GM21723 (cell line): Measurements from ENCODE around the gene TMEM232.
A peak's percentile ranks its signal among the peaks of the same experiment; 100 is the strongest.

Experiments used
- ATAC-seq: cut with Tn5 transposase; IDR thresholded peaks from one replicate; pipeline ENCODE4 v1.9.1; 2021; ENCODE audit warnings: mild to moderate bottlenecking, moderate library complexity; ENCODE audit not compliant: unreplicated experiment

The TMEM232 gene

DNA sequence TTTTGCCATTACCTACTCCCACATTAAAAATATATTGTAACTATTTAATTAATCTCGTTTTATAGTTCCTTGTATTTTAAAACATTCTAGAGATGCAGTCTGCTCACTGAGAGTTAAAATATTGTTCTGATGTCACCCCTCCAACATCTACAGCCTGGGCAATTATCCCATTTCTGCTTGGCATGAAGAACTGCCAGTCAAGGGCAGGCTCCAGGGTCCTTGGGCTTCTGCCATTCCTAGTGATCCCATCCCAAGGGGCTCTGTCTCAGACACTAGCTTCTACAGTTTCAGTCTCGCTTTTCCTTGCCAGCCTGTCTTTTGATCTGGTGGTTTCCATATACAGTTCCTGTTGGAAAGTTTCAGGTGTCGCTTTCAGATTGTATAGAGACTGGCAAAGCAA lies 287.2 kb downstream of the TMEM232 start:
- no peak for ATAC-seq

DNA sequence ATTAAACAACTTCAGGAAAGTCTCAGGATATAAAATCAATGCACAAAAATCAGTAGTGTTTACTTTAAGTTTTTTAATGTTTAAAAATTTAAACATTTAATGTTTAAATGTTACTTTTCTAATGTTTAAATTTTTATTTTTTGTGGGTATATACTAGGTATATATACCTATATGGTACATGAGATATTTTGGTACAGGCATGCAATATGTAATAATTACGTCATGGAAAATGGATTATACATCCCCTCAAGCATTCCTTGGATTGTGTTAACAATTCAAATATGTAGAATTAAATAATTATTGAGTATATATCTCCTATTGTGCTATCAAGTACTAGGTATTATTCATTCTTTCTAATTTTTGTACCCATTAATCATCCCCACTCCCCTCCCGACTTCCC lies 291.3 kb downstream of the TMEM232 start:
- ATAC-seq, result no peak

DNA sequence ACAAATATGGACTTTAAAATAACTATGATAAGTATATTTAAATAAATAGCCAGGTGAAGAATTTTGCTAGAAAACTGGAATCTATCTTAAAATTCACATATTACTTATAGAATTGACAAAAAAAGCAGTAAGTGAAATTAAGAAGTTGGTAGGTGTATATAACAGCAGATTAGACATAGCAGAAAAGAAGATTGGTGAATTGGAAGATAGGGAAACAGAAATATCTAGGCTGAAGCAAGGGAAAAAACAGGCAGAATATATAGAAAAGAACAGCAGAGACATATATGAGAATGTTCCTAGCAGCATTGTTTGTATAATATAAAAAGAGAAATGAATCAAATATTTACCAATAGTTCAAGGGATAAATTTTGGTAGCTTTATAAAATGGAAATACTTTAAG lies 294.9 kb downstream of the TMEM232 start:
- ATAC-seq, result no peak

GRCh38 chr5:110414360-110414759 lies 312.1 kb downstream of the TMEM232 start:
- no peak for ATAC-seq

DNA sequence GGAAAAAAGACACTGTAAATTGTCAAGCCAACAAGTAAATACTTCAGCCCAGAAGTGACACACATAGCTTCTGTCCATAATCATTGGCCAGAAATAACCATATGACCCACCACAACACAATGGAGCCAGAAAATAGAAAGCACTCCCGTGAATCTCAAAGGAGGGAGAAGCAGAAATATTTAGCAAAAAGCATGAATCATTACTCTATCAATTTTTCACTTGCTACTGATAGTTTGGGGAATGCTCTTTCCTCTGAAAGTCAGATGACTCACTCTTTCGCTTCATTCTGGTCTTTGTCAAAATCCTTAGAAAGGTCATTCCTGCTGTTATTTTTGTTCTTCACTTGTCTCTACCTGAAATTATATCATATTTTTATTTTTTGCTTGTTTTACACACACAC lies 312.6 kb downstream of the TMEM232 start:
- ATAC-seq, result no peak

GRCh38 chr5:110409571-110409970 lies 316.9 kb downstream of the TMEM232 start:
- no peak for ATAC-seq

- ATAC-seq, result no peak
Observed at GRCh38 chr5:110402562-110402961, 323.9 kb downstream of the TMEM232 start.

DNA sequence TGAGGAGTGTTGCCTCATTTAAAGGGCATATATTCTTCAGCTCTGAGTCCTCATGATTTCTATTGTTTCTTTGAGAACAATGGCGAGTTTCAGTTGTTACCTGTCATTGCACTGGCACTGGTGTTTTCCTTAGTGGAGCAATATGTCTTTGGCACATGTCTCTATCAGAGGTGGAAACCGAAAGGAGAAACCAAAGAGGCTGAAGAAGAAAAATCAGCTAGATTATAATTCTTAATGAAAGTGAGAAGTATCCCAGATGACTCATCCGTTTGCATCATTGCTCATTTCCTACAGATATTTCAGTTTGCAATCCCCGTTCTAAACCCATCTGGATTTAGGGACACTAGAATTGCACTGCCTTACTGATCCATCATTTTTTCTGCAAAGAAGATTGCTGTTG lies 324.6 kb downstream of the TMEM232 start:
- no peak for ATAC-seq

GRCh38 chr5:110398951-110399350 lies 327.5 kb downstream of the TMEM232 start:
- ATAC-seq, result no peak

- no peak for ATAC-seq
Observed at GRCh38 chr5:110397281-110397680, 329.2 kb downstream of the TMEM232 start.

DNA sequence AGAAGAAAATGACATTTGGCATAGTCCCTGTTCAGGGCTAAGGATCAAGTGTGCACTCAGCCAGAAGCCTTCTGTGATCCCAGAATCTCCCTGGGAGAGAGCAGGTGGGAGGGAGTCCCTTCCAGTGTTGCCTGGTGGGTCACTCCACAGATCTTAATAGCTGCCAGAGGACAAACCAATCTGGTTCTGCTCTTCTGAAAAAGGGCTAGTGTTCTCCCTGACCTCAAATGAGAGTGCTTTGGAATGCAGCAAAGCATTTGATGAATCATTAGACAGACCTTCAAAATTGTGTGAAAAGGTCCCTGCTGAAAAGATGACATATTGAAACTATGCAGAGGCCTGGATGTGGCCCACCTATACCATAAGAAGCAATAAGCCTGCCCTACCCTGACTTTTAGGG lies 339.7 kb downstream of the TMEM232 start:
- no peak for ATAC-seq

- ATAC-seq, result no peak
Observed at GRCh38 chr5:110383231-110383630, 343.2 kb downstream of the TMEM232 start.

- ATAC-seq, result no peak
Observed at GRCh38 chr5:110377943-110378342, 348.5 kb downstream of the TMEM232 start.

- no peak for ATAC-seq
Observed at GRCh38 chr5:110377361-110377760, 349.1 kb downstream of the TMEM232 start.

DNA sequence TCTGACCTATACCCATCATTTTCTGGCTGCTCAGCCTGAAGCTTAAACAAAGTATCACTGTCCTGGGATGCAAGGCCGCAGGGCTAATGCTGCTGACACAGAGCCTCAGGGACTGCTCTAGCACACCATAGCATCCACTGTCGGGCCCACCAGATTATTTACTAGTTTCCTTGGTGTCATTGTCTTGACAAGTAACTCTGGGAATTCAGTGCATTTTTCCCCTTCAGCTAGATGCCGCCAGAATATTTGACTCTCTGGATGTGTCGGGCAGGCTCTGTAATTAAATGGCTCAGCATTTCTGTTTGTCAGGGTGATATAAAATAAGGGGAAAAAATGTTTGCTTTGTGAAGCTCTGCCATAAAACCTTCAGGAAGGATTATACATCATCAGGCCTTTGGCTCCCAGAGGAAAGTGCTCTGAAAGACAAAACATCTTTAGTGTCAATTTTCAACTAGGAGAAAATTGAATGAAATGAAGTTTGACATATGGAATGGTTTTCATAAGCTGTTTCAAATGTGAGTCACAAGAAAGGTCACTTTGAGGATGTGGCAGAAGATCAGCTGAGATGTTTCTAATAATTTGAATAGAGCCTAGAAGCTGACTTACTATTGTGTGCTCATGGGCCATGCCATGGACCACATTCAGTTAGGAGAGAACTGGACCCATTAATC lies 350.1 kb downstream of the TMEM232 start:
- no peak for ATAC-seq

- peak; percentile 91 for ATAC-seq
Observed at GRCh38 chr5:110371725-110372041, 354.8 kb downstream of the TMEM232 start.

GRCh38 chr5:110371011-110371724 lies 355.3 kb downstream of the TMEM232 start:
- peak; percentile 41 for ATAC-seq
